Activated CD4-positive, alpha-beta T cell treated with anti-CD3 and anti-CD28 coated beads, Interleukin-2, Interleukin-6, amounts not matched to agents 100 ng/mL and 50 ng/mL, durations not matched to agents 16 hours and 8 hours (primary cell): Measurements from ENCODE around the gene PNLIPRP1.

ENCODE experiments used
- DNase-seq: peaks from one replicate; pipeline ENCODE4 v3.0.0-alpha.2; 2020

Gene PNLIPRP1

DNA sequence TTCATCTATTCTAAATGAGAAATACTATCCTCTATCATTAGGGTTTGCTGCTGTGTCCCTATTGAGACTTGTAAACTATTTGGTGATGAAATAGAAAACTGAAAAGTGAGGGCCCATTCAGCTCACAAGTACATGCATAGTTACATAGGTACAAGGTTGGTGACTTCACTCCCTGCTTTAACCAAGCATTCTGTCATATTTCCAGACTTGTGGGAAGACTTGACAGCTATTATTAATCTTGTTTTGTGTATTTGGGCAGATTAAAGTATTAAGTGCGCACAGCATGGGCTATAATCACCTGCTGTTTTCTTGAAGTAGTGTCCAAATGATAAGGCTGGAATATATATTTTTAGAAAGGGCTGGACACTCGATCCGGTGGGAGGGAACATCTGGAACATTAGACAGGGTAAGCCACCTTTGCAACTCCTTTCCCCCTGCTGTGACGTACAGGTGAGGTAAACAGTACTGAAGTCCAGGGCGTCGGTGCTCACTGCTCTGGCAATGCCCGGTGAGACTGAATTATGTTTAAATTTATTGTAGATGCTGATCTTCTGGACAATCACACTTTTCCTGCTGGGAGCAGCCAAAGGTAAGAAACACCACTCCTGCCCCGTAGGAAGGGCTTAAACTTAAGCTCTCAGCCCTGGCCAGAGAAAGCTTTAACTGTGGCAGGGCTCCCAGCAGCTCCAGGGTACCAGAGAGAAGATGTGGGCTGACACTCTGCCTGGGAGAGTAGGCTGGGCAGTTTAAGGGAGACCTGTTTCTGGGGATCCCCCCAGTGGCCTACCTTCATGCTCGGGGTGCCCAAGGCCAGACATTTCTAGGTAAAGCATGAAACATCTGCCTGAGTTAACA, at the start of gene PNLIPRP1:
Gene PNLIPRP1, plus strand, starts transcription at position 370 of the 855 bp plus-strand sequence. Its CDS starts 171 bp downstream, at position 541.
- no peak for DNase-seq

DNA sequence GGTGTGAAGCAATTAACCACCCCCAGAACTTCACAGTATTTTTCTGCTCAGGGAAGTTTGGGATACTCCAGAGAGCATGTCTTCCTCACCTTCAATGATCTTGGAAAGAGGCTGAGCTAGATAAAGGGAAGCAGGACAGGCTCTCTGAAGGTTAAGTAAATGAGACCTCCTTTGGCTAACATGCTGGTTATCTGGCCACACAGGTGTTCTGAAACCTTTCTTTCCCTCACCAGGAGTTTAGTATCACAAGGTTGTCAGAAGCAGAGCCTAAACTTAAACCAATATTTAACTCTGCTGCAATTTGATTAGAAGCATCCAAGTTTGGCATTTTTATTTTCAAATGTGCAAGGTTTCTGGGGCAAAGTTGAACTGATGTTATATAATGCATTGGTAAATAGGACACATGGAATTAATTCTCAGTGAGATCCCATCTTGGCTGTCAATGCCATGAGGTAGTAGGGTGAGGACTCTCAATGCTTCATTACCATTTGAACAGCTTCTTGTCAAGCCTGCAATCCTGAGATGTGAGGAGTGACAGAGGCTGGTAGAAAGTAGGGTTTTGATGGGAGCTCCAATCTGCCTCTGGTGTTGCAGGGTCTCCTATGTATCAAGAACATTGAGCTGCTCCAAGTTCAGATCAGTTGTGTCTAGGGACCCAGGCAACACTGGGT, 48.6 kb upstream of the PNLIPRP1 start:
- no peak for DNase-seq

DNA sequence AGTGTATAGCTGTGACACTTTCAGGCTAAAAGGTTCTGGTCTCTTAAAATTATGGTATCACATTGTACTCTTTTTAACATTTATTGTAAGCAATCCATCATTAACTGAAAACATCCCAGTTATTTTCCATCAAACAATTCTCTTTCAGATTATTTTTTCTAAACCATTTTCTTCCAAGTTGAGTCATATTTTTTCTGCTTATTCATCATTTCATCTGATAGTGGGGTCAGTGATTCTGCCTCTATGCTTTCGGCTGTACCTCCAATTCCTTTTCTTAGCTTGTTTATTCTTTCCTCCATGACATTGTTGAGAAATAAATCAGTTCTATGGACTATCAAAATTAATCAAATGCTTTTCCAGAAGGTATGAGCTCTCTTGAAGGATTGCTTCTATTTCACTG, 45.6 kb upstream of the PNLIPRP1 start:
- no peak for DNase-seq

DNA sequence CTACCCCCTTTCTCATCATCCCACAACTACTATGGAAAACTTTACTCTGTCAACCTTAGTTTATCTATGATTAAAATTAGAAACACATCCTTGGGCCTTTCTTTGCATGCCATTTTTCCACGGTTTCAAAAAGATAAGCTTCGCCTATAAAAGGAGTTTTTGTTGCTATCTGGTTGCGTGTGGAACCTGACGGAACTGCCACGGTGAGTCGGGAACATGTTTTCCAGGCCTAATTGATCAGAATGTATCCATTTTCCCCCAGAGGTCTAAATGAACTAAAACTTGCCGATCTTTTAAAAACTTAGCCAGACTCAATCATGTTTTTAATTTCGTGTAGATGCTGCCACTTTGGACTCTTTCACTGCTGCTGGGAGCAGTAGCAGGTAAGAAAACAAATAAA, 45.0 kb upstream of the PNLIPRP1 start, which contains the start of gene PNLIP:
Gene PNLIP, plus strand, starts transcription at position 176 of the 400 bp plus-strand sequence. Its CDS starts 162 bp downstream, at position 338.
- DNase-seq, result no peak

DNA sequence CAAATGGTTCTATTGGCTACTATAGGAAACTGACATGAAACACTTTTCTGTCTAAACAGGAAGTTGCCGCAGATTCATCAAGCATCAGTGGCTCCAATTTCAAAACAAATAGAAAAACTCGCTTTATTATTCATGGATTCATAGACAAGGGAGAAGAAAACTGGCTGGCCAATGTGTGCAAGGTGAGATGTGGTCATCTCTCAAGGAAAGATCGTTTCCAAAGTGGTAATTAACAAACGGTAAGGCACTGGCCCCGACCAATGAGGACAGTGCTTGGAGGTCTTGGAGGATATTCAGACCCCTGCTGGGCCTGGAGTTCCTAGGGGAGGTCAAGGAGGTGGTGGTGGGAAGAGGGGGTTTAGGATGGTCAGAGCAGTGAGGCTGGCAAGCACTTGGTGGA, 42.5 kb upstream of the PNLIPRP1 start:
- DNase-seq, result no peak

DNA sequence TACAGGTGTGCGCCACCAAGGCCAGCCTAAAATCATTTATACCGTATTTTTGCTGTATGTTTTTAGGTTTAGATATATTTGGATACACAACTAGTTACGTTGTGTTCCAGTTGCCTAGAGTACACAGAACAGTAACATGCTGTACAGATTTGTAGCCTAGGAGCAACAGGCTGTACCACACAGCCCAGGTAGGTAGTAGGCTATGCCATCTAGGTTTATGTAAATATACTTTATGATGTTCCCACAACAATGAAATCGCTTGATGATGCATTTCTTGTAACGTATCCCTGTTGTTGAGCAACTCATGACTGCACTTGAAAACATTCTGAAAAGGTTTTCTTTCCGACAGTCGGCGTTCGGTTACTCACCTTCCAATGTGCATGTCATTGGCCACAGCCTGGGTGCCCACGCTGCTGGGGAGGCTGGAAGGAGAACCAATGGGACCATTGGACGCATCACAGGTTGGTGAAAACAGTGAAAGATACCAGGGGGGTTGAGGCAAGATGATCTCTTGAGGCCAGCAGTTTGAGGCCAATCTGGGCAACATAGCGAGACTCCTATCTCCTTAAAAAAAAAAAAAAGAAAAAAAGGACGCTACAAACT, 37.3 kb upstream of the PNLIPRP1 start:
- no peak for DNase-seq

DNA sequence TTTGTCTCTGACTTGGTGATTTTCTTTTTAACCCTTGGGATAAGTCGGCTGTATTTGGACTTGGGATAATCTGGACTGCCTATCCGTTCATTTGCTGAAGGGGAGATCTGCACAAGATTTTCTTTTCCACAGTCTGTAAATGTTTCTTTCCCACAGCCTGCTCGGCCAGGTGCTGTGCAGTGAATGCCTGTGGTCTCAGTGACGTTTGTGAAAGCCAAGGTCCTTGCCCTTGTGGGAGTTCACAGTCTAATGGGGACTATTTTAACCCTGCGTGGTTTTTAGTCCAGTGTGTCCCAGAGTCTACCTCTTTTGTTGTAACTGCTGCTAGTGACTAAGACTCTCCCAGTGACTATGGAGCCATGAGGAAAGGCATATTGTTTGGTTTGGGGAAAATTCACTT, 36.1 kb upstream of the PNLIPRP1 start:
- no peak for DNase-seq

DNA sequence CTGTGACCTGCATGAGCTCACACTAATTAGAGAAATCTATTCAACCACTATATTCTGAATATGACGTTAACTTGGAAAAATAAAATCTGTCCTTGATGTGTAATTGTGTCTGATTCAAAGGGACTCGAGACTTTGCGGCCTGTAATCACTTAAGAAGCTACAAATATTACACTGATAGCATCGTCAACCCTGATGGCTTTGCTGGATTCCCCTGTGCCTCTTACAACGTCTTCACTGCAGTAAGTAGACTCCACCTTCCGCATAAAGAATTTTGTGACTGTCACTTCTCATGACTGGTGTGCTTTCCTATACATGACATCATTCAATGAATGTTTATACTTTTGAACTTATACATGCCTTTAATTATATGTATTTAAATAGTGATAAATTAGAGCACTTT, 34.9 kb upstream of the PNLIPRP1 start:
- no peak for DNase-seq

DNA sequence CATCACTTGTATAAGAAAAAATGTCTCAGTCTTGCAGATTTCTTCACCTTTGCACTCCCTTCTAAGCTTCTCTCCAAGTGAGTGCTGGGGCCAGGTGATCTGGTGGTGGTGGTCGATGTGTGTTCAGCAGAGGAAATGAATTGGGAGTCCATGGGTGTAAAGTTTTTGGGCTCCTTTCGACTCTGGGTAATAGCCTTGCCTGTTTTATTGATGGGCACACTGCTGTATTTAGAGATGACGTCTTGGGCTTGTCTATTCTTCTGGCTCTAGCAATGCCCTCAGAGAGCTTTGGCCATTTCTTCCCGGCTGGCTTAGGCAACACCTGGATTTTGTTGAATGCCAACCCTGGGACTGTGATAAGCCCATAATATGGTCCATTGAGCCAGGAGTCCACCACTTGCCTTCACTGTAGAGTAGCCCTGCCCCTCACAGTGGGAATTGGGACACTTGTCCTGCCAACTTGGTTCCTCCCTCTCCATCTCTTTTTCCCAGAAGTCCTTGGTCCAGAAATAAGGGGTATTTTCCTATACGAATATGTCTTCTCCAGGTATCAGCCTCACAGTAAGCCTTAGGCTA, 33.4 kb upstream of the PNLIPRP1 start:
- no peak for DNase-seq

DNA sequence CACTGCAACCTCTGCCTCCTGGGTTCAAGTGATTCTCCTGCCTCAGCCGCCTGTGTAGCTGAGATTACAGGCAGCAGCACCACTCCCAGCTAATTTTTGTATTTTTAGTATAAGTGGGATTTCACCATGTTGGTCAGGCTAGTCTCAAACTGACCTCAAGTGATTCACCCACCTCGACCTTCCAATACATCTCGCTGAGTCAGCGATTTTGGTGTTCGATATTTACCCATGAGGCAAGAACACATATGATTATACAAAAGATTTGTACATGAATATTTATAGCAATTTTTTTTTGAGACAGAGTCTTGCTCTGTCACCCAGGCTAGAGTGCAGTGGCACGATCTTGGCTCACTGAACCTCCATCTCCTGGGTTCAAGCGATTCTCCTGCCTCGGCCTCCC, 25.2 kb upstream of the PNLIPRP1 start:
- no peak for DNase-seq

DNA sequence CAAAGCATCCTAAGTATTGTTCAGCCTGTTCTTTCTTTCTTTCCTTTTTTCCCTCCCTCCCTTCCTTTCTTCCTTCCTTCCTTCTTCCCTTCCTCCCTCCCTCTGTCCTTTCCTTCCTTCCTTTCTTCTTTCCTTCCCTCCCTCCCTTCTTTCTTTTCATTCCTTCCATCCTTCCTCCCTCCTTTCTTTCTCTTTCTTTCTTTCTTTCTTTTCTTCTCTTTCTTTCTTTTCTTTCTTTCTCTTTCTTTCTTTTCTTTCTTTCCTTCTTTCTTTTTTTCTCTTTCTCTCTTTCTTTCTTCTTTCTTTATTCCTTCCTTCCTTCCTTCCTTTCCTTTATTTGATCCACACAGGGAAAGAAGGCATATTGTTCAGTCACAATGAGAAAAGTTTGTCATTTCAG, 23.8 kb upstream of the PNLIPRP1 start:
- DNase-seq, result no peak

DNA sequence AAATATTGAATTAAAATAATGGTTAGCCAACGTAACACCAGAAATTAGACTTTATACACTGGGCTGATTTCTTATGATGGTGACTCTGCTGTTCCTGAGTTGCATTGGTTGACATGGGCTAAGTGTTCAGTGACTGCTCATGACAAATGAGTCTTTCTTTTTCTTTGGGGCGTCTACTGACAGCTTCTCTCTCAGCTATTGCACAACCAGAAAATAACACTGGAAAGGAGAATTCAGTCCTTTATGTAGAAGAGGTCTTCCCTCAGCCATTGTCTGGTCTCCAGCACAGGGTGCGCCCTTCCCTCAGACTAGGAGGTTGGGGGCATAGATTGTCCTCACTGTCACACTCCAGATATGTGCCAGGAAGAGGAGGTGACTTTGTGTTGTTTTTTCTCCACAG, 23.4 kb upstream of the PNLIPRP1 start:
- DNase-seq, result no peak

DNA sequence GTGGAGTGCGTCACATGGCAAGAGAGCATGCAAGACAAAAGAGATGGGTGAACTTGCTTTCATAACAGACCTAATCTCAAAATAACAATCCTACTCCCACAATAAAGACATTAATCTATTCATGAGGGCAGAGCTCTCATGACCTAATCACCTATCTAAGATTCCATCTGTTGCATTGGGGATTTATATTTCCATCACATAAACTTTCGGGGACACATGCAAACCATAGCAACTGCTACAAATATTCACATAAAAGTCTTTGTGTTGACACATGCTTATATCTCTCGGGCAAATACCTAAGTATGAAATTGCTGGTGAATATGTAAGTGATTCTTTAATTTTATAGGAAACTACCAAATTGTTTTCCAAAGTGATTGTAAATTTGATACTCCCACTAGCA, 16.0 kb upstream of the PNLIPRP1 start:
- DNase-seq, result no peak

DNA sequence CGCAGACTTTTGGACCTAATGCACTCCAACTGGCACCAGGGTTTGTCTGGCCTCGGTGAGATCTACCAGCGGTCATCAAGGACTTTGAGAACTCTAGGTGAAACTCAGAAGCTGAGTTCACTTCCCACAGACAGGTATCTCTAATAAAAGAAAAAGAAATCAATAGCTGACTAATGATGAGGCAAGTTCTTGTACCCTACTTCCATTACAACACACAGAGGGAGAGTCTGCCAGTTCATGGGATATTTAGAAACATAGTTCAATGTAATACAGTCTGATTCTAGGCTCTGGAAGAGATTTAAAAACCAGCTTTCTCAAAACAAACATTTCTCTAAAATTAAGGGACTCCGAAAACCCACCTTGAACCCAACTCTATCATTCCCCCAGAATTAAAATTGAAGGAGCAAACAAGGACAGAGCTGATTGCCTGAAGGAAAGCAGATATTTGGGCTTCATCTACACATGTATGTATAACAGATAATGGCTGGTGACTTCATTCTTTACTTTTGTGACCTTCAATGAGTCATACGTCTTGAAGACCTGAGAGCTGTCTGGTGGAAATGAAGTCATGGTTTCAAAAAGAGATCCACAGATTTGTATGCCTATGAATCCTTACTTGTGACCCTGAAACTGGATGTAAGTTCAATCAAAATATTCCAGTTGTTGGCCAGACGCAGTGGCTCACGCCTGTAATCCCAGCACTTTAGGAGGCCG, 2.7 kb upstream of the PNLIPRP1 start:
- no peak for DNase-seq

DNA sequence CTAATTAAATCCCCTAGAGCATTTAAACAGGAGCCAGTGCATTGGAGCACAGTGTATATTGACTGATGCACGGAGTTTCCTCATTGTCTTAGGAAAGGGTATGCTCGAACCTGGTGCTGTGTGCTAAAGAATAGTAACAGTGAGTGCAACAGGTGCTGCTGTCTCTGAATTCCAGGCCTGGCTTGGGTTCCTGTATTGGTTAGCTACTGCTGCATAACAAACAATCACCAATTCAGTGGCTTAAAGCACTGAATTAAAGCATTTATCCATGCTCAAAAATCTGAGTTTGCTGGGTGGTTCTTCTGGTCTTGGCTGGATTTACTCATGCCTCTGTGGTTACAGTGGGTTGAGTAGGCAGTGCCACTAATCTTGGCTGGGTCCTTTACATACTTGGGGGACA, 1.8 kb upstream of the PNLIPRP1 start:
- no peak for DNase-seq

DNA sequence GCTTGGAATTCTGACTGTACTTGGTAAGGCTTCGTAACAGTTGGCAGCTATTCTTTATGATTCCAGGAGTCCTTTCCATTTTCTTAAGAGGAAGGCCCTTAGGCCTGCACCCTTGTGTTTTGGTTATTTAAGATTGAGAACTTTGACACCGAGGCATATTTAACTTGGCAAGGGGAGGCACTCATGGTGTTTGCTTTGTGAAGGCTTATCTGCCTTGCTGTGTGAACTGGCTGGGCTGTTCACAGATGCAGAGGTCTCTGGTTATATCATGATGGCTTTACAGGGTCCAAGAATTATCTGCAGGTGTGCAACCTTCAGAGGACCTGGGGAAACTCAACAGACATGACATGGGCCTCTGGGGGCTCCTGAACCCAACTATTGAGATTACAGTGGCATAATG, 833 bp upstream of the PNLIPRP1 start:
- DNase-seq, result no peak

DNA sequence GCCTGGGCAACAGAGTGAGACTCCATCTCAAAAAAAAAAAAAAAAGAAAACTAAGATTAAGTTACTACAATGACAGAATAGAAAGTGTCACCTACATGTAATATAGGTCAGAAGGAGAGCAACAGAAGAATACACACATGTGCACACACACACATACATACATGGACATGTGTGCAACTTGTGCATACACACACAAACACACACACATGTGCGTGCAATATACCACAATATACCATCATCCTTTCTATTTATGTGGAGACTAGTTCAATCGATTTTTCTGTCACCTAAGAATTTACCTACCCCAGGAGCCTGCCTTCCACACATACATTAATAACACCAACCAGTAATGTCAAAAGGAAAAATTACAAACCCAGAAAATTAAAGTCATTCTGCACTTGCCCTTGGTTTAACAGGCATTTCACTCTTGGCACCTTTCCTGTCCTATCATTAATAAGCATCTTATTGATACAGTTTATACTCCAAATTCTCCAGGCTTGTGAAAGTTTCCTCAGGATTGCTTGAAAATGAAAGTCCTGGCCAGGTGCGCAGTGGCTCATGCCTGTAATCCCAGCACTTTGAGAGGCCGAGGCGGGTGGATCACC, 2.5 kb downstream of the PNLIPRP1 start:
- no peak for DNase-seq

DNA sequence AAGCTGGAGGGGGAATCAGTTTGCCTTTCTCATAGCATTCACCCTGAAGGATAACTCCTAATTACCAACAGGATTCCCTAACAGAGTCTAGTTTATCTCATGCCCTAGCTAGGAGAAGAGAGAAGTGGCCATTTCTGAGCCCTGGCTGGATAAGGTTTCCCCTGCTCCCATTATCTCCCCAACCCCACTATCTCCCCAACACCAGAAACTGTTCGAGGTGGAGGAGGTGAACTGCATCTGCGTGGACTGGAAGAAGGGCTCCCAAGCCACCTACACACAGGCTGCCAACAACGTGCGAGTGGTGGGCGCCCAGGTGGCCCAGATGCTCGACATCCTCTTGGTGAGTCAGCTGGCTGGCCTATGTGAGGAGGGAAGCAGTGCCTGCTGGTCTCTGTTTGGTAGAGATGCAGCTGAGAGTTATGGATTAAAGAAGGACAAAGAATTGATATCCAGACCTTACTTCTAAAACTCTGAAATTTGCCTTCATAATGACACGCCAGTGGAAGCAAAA, 3.8 kb downstream of the PNLIPRP1 start:
- no peak for DNase-seq

DNA sequence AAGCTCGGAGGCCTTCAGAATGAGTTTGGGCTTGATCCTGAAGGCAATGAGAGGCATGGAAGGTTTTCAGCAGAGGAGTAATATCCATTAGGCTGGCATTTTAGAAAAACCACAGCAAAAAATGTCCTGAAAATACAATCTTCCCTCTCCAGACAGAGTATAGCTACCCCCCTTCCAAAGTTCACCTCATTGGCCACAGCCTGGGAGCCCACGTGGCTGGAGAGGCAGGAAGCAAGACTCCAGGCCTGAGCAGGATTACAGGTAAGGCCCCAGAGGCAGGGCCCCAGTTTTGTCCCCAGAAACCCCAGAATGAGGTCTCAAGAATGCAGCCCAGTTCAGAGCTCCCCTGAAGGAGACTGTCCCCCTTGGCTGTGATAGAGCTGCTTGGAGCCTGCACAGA, 5.3 kb downstream of the PNLIPRP1 start:
- DNase-seq, result no peak

DNA sequence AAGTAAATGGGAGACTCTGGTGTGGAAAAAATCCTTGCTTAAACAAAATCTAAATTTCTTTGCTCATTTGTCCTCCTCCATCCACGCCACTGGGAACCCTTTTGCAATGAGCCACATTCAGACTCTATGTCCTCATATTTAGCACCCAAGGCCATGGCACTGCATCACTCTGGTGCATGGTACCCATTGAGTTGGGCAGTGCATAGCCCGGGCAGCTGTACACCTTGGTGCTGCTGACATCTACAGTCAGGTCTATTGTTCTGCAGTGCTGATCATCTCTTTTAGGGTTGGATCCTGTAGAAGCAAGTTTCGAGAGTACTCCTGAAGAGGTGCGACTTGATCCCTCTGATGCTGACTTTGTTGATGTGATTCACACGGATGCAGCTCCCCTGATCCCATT, 6.8 kb downstream of the PNLIPRP1 start:
- DNase-seq, result no peak

DNA sequence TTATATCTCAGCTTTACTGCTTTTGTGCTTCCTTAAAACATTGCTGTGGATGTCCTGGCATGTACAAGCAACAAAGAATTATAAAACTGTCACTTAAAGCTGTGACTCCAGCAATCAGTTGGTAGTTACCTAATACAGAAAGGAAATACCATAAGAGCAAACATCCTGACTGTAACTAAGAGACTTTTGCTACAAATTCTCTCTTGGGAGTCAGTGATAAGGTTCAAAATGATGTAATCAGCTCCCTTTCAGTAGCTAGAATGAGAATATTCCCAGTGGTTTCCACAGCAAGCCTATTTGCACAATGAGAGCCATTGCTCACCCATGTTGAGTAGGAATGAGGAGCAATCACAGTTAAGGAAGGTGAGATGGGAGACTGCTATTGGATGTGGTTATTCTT, 7.6 kb downstream of the PNLIPRP1 start:
- no peak for DNase-seq

DNA sequence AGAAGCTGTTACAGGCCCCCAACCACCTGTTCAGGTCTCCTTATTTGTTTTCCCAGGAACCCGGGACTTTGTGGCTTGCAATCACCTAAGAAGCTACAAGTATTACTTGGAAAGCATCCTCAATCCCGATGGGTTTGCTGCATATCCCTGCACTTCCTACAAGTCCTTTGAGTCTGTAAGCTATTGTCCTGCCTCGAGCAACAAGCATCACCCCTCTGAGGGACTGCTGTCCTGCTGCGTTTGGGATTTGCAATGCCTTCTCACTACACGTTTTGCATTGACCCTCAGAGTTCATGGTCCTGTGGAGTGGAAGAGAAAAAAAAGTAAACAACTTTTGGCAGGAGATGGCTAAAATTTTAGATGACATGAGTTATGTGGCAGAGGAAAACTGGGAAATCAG, 9.2 kb downstream of the PNLIPRP1 start:
- no peak for DNase-seq
